Measurements from ENCODE around the gene POU4F3.

Gene POU4F3

GRCh38 chr5:146376821-146377220 is 38.2 kb downstream of the POU4F3 start:
- no peak for DNase-seq (ENCODE audit: low read depth in 1 of 2, low spot score in 1 of 2)
- TF ChIP-seq JUND (IDR thresholded peaks at IDR 0.05; ENCODE audit: low read depth): no peak
- in situ Hi-C loops (cut with HindIII; ENCODE audit: low pct_unique_long_range_greater_than_20kb, low sequenced_read_pairs): no loop called here

- DNase-seq (ENCODE audit: low read depth in 1 of 2, low spot score in 1 of 2): no peak
- in situ Hi-C loops (cut with HindIII; ENCODE audit: low pct_unique_long_range_greater_than_20kb, low sequenced_read_pairs): no loop called here
- TF ChIP-seq JUND (IDR thresholded peaks at IDR 0.05; ENCODE audit: low read depth): no peak
Measured at GRCh38 chr5:146378986-146379385, 40.3 kb downstream of the POU4F3 start.

- no peak for TF ChIP-seq JUND (IDR thresholded peaks at IDR 0.05; ENCODE audit: low read depth)
- no peak for DNase-seq (ENCODE audit: low read depth in 1 of 2, low spot score in 1 of 2)
- in situ Hi-C loops (cut with HindIII; ENCODE audit: low pct_unique_long_range_greater_than_20kb, low sequenced_read_pairs): no loop called here
Measured at GRCh38 chr5:146380714-146381113, 42.1 kb downstream of the POU4F3 start.

- TF ChIP-seq JUND (IDR thresholded peaks at IDR 0.05; ENCODE audit: low read depth): no peak
- in situ Hi-C loops (cut with HindIII; ENCODE audit: low pct_unique_long_range_greater_than_20kb, low sequenced_read_pairs): no loop called here
- no peak for DNase-seq (ENCODE audit: low read depth in 1 of 2, low spot score in 1 of 2)
Measured at GRCh38 chr5:146388386-146388785, 49.7 kb downstream of the POU4F3 start.

- in situ Hi-C loops (cut with HindIII; ENCODE audit: low pct_unique_long_range_greater_than_20kb, low sequenced_read_pairs): no loop called here
- DNase-seq (ENCODE audit: low read depth in 1 of 2, low spot score in 1 of 2): no peak
- no peak for TF ChIP-seq JUND (IDR thresholded peaks at IDR 0.05; ENCODE audit: low read depth)
Measured at GRCh38 chr5:146390469-146390868, 51.8 kb downstream of the POU4F3 start.
